ENCODE results near the gene PLCB3. TPM values are rescaled to one million over a fixed set of nuclear protein-coding genes. Genes with fewer than 3 reads are reported as not detected.

PLCB3 gene
- total and polyA plus RNA-seq, 4 experiments from 2014 or later: 0.71 to 11.9 (median 10.8) TPM; not detected in 1

DNA sequence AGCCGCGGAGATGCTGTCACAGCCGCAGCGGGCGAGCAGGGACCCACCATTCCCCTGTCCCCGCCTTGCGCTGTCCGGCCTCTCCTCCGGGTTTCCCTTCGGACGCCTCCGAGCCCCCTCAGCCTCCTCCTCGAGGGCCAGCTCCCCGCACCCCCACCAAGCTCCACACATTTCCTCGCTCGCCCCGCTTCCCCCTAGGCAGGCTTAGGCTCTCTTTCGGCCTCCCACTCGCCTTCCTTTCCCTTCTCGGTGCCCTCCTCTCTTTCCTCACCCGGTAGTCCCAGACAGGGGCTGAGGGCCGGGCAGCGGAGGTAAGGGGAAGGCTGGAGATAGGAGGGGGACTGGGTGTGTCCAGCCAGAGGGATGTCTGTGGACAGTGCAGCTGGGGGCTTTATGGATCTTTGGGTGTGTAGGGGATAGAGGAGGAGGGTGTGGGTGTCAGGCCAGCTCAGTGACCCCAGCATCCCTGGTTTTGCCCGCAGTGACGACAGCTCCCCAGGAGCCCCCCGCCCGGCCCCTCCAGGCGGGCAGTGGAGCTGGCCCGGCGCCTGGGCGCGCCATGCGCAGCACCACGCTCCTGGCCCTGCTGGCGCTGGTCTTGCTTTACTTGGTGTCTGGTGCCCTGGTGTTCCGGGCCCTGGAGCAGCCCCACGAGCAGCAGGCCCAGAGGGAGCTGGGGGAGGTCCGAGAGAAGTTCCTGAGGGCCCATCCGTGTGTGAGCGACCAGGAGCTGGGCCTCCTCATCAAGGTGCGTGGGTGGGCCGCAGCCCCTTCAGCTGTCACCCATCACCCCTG is 41.3 kb downstream of the PLCB3 start:
- Mint-ChIP-seq H3K4me3 (peak overlapping the region in 7 of 8 donors; percentile 22 to 77 (median 41)), H3K27ac (peak overlapping the region in 1 of 7 donors; percentile 31), H3K4me1 (peaks cover 3 to 16% (median 7%) of the 10 kb centered on the region in 4 donors), H3K27me3 (peaks cover 39 to 44% of the 10 kb centered on the region in 2 donors), H3K36me3 (no peaks in the 10 kb centered on the region), H3K9me3 (no peaks in the 10 kb centered on the region)
- DNase-seq: no peak
- intact Hi-C loops (cut with micrococcal nuclease): no loop called here
- Histone ChIP-seq H3K9me3 (ENCODE audit: control insufficient read depth in 1 of 2, low read length in 2 of 2) (no peaks in the 10 kb centered on the region), H3K4me1 (ENCODE audit: insufficient read depth, low read length) (peaks cover 12% of the 10 kb centered on the region), H3K4me3 (ENCODE audit: low read length in 2 of 2) (peak overlapping the region in 1 of 2 donors; percentile 27), H3K27me3 (ENCODE audit: insufficient read depth, low read length) (peaks cover 42% of the 10 kb centered on the region), H3K27ac (ENCODE audit: low read depth, low read length) (no peak overlapping the region), H3K36me3 (ENCODE audit: insufficient read depth, low read length) (no peaks in the 10 kb centered on the region)
- ChIA-PET POLR2A (ENCODE audit: partially characterized antibody) (interaction anchor here (0.8 to 1.9 kb wide), 4 partner anchors 21 to 85 kb away, joined by 3 to 5 read pairs (median 4); no protein-coding TSS in a partner anchor), CTCF (ENCODE audit: partially characterized antibody) (interaction anchor here (1.1 to 1.6 kb wide), 3 partner anchors 8 to 86 kb away, joined by 3 to 7 read pairs (median 6); partner anchors contain the start of gene FERMT3)

DNA sequence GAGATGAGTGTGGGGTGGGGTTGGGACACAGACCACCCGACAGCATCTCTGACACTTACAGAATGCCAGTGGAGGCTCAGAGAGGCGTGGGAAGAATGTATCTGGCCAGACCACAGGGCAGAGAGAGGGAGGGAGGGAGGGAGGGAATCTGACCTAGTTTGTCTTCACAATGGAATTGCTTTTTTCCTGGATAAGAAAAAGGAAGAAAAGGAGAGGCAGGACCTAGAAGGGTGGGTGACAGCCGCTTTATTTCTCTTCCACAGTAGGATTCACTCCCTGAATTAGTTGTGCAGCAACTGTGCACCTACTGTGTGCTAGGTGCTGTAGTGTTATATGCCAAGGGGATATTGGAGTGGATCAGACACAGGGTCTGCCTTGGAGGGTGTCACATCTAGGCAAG is 43.4 kb downstream of the PLCB3 start:
- Mint-ChIP-seq H3K27me3 (peaks cover 49 to 50% of the 10 kb centered on the region in 2 donors), H3K36me3 (no peaks in the 10 kb centered on the region), H3K4me1 (peaks cover 7 to 23% (median 14%) of the 10 kb centered on the region in 4 donors), H3K4me3 (no peak overlapping the region), H3K27ac (no peak overlapping the region), H3K9me3 (no peaks in the 10 kb centered on the region)
- Histone ChIP-seq H3K27ac (ENCODE audit: low read depth, low read length) (no peak overlapping the region), H3K4me1 (ENCODE audit: insufficient read depth, low read length) (peaks cover 20% of the 10 kb centered on the region), H3K36me3 (ENCODE audit: insufficient read depth, low read length) (no peaks in the 10 kb centered on the region), H3K9me3 (ENCODE audit: control insufficient read depth in 1 of 2, low read length in 2 of 2) (no peaks in the 10 kb centered on the region), H3K27me3 (ENCODE audit: insufficient read depth, low read length) (peaks cover 53% of the 10 kb centered on the region), H3K4me3 (ENCODE audit: low read length in 2 of 2) (no peak overlapping the region)
- intact Hi-C loops (cut with micrococcal nuclease): no loop called here
- POLR2A ChIA-PET (ENCODE audit: partially characterized antibody): interaction anchor here (2.6 kb wide), 1 partner anchor 10 kb away, joined by 6 read pairs; the partner anchor contains the start of gene BAD
- no peak for DNase-seq
- CTCF ChIA-PET (ENCODE audit: partially characterized antibody): interaction anchor here (0.9 kb wide), 1 partner anchor 10 kb away, joined by 5 read pairs; no protein-coding TSS in a partner anchor

DNA sequence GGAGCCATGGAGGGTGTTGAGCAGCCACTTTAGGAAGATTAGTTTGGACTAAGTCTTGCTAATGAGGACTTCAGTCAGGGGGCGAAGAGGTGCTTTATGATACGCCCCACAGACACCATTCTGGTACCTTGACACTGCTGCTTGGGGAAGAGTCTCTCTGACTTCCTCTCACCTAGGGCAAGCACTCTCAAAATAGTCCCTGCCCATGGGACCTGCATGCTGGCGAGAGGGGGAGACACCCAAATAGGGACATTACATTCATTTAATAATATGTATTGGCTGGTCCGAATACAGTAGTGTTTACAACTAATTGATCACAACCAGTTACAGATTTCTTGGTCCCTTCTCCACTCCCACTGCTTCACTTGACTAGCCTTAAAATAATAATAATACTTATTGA is 44.4 kb downstream of the PLCB3 start:
- peaks cover 30% of the 10 kb centered on the region for H3K4me1 ChIP-seq (ENCODE audit: insufficient read depth, low read length)
- intact Hi-C loops (cut with micrococcal nuclease): no loop called here

DNA sequence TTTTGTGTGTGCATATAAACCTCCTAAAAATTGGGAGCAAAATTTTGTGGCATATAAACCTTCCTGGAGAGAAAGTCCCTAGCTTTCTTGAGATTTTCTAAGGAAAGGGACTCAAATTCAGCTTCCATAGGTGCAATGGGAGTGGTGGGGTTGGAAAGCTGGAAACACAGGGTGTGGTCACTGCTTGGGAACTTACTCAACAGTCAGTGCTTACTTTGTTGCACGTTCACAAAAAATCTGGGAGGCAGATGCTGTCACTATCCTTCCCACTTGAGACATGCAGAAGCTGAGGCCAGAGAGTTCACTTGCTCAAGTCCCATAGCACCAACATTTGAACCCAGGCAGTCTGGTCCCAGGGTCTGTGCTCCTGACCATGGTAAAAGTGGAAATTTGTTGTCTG is 44.9 kb downstream of the PLCB3 start:
- no peak overlapping the region for H3K4me3 Mint-ChIP-seq
- H3K27me3 Mint-ChIP-seq: peaks cover 51 to 52% of the 10 kb centered on the region in 2 donors
- intact Hi-C loops (cut with micrococcal nuclease): no loop called here
- Histone ChIP-seq H3K27me3 (ENCODE audit: insufficient read depth, low read length) (peaks cover 58% of the 10 kb centered on the region), H3K9me3 (ENCODE audit: control insufficient read depth in 1 of 2, low read length in 2 of 2) (no peaks in the 10 kb centered on the region), H3K36me3 (ENCODE audit: insufficient read depth, low read length) (no peaks in the 10 kb centered on the region), H3K27ac (ENCODE audit: low read depth, low read length) (no peak overlapping the region), H3K4me3 (ENCODE audit: low read length in 2 of 2) (no peak overlapping the region), H3K4me1 (ENCODE audit: insufficient read depth, low read length) (peaks cover 35% of the 10 kb centered on the region)
- H3K9me3 Mint-ChIP-seq: no peaks in the 10 kb centered on the region
- H3K27ac Mint-ChIP-seq: no peak overlapping the region
- ChIA-PET CTCF (ENCODE audit: partially characterized antibody) (interaction anchor here (0.5 kb wide), 1 partner anchor 689 kb away, joined by 3 read pairs; no protein-coding TSS in a partner anchor), POLR2A (ENCODE audit: partially characterized antibody) (interaction anchor here (2.5 to 2.6 kb wide), 2 partner anchors 12 to 91 kb away, joined by 6 to 8 read pairs; partner anchors contain the start of genes BAD and FERMT3)
- H3K36me3 Mint-ChIP-seq: no peaks in the 10 kb centered on the region
- DNase-seq: no peak
- peaks cover 13 to 30% (median 20%) of the 10 kb centered on the region in 4 donors for H3K4me1 Mint-ChIP-seq

More for the DNA sequence above, 44.4 kb downstream of the PLCB3 start:
- POLR2A ChIA-PET (ENCODE audit: partially characterized antibody): interaction anchor here (2.5 to 2.6 kb wide), 2 partner anchors 11 to 90 kb away, joined by 6 to 8 read pairs; partner anchors contain the start of genes BAD and FERMT3
- H3K27ac ChIP-seq (ENCODE audit: low read depth, low read length): no peak overlapping the region
- no peak overlapping the region for H3K4me3 ChIP-seq (ENCODE audit: low read length in 2 of 2)
- Mint-ChIP-seq H3K27ac (no peak overlapping the region), H3K4me1 (peaks cover 11 to 27% (median 19%) of the 10 kb centered on the region in 4 donors), H3K4me3 (no peak overlapping the region), H3K9me3 (no peaks in the 10 kb centered on the region), H3K27me3 (peaks cover 49 to 52% of the 10 kb centered on the region in 2 donors), H3K36me3 (no peaks in the 10 kb centered on the region)
- DNase-seq: no peak
- no peaks in the 10 kb centered on the region for H3K9me3 ChIP-seq (ENCODE audit: control insufficient read depth in 1 of 2, low read length in 2 of 2)
- CTCF ChIA-PET (ENCODE audit: partially characterized antibody): interaction anchor here (0.9 kb wide), 1 partner anchor 9 kb away, joined by 5 read pairs; no protein-coding TSS in a partner anchor
- peaks cover 61% of the 10 kb centered on the region for H3K27me3 ChIP-seq (ENCODE audit: insufficient read depth, low read length)
- H3K36me3 ChIP-seq (ENCODE audit: insufficient read depth, low read length): no peaks in the 10 kb centered on the region

DNA sequence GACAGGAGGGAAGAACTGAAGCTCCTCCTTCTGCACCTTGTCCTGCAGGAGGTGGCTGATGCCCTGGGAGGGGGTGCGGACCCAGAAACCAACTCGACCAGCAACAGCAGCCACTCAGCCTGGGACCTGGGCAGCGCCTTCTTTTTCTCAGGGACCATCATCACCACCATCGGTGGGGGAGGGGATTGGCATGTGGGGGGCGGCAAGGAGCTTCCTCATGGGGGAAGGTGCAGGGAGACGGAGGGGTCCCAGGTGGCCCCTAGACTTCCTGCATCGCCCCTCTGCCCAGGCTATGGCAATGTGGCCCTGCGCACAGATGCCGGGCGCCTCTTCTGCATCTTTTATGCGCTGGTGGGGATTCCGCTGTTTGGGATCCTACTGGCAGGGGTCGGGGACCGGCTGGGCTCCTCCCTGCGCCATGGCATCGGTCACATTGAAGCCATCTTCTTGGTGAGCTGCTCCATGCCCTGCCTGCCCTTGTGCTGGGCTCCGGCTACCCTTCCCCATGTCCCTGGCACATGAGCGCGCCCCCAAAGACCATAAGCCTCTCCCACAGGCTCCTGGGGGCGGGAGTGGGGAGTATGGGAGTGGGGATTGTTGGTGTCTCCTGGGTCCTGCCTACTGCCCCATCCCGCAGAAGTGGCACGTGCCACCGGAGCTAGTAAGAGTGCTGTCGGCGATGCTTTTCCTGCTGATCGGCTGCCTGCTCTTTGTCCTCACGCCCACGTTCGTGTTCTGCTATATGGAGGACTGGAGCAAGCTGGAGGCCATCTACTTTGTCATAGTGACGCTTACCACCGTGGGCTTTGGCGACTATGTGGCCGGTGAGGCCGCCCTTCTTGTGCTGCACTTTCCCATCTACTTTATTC is 45.7 kb downstream of the PLCB3 start:
- H3K9me3 Mint-ChIP-seq: no peaks in the 10 kb centered on the region
- peaks cover 13 to 34% (median 20%) of the 10 kb centered on the region in 4 donors for H3K4me1 Mint-ChIP-seq
- H3K36me3 ChIP-seq (ENCODE audit: insufficient read depth, low read length): no peaks in the 10 kb centered on the region
- peaks cover 63% of the 10 kb centered on the region for H3K27me3 ChIP-seq (ENCODE audit: insufficient read depth, low read length)
- no peak overlapping the region for H3K27ac ChIP-seq (ENCODE audit: low read depth, low read length)
- POLR2A ChIA-PET (ENCODE audit: partially characterized antibody): interaction anchor here (2.5 to 2.6 kb wide), 2 partner anchors 13 to 92 kb away, joined by 6 to 8 read pairs; partner anchors contain the start of genes BAD and FERMT3
- no peak overlapping the region for H3K27ac Mint-ChIP-seq
- intact Hi-C loops (cut with micrococcal nuclease): no loop called here
- CTCF ChIA-PET (ENCODE audit: partially characterized antibody): interaction anchor here (0.5 to 1.2 kb wide), 3 partner anchors 47 to 688 kb away, joined by 3 to 5 read pairs (median 3); no protein-coding TSS in a partner anchor
- DNase-seq: no peak
- peaks cover 51 to 52% of the 10 kb centered on the region in 2 donors for H3K27me3 Mint-ChIP-seq
- H3K4me3 Mint-ChIP-seq: peak overlapping the region in 1 of 8 donors; percentile 10
- no peaks in the 10 kb centered on the region for H3K36me3 Mint-ChIP-seq
- H3K4me1 ChIP-seq (ENCODE audit: insufficient read depth, low read length): peaks cover 33% of the 10 kb centered on the region
- no peaks in the 10 kb centered on the region for H3K9me3 ChIP-seq (ENCODE audit: control insufficient read depth in 1 of 2, low read length in 2 of 2)
- H3K4me3 ChIP-seq (ENCODE audit: low read length in 2 of 2): no peak overlapping the region

DNA sequence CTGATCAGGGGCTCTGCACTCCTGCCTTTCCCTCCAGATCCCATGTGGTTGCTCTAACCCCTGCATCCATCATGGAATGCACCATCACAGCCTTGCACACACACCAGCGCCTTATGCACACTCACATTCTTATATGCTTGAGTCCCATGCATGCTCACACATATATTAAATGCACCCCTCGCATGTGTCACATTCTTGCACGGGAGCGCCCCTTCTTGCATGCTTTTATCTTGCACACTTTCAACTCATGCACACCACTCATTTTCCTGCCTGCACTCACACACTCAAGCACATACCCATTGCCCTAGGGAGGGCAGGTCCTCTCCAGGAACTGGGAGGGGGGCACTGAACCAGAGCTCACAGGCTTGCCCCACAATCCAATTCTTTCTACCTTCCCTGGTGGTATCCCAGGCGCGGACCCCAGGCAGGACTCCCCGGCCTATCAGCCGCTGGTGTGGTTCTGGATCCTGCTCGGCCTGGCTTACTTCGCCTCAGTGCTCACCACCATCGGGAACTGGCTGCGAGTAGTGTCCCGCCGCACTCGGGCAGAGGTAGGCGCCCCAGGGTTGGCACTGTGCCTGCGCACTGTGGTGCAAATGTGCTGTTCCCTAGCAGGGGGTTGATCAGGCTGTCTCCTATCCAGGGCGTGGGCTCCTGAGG is 46.5 kb downstream of the PLCB3 start:
- Histone ChIP-seq H3K27me3 (ENCODE audit: insufficient read depth, low read length) (peaks cover 59% of the 10 kb centered on the region), H3K27ac (ENCODE audit: low read depth, low read length) (no peak overlapping the region), H3K36me3 (ENCODE audit: insufficient read depth, low read length) (no peaks in the 10 kb centered on the region), H3K9me3 (ENCODE audit: control insufficient read depth in 1 of 2, low read length in 2 of 2) (no peaks in the 10 kb centered on the region), H3K4me3 (ENCODE audit: low read length in 2 of 2) (no peak overlapping the region), H3K4me1 (ENCODE audit: insufficient read depth, low read length) (peaks cover 26% of the 10 kb centered on the region)
- peak overlapping the region in 3 of 7 donors; percentile 5 to 57 (median 16) for H3K27ac Mint-ChIP-seq
- intact Hi-C loops (cut with micrococcal nuclease): no loop called here
- CTCF ChIA-PET (ENCODE audit: partially characterized antibody): interaction anchor here (1.0 to 1.2 kb wide), 2 partner anchors 48 to 93 kb away, joined by 3 to 5 read pairs; no protein-coding TSS in a partner anchor
- peaks cover 49 to 50% of the 10 kb centered on the region in 2 donors for H3K27me3 Mint-ChIP-seq
- H3K4me3 Mint-ChIP-seq: peak overlapping the region in 3 of 8 donors; percentile 10 to 34 (median 30)
- POLR2A ChIA-PET (ENCODE audit: partially characterized antibody): interaction anchor here (2.5 kb wide), 1 partner anchor 92 kb away, joined by 8 read pairs; the partner anchor contains the start of gene FERMT3
- DNase-seq: no peak
- no peaks in the 10 kb centered on the region for H3K36me3 Mint-ChIP-seq
- H3K9me3 Mint-ChIP-seq: no peaks in the 10 kb centered on the region
- peaks cover 13 to 34% (median 20%) of the 10 kb centered on the region in 4 donors for H3K4me1 Mint-ChIP-seq

All from CD4-positive, alpha-beta memory T cell (primary cell).